HG03442 (cell line): ENCODE measurements around the gene IKZF3.
A peak's percentile ranks its signal among the peaks of the same experiment; 100 is the strongest.

Source experiments
- ATAC-seq: cut with Tn5 transposase; IDR thresholded peaks from one replicate; pipeline ENCODE4 v1.9.1; 2021; ENCODE audit warnings: mild to moderate bottlenecking, moderate library complexity; ENCODE audit not compliant: unreplicated experiment

Gene IKZF3

GRCh38 chr17:39818358-39819000 lies 45.6 kb downstream of the IKZF3 start:
- ATAC-seq: no peak

- no peak for ATAC-seq
Measured at GRCh38 chr17:39816272-39816671, 47.8 kb downstream of the IKZF3 start.

GRCh38 chr17:39814497-39814896 lies 49.6 kb downstream of the IKZF3 start:
- no peak for ATAC-seq

- no peak for ATAC-seq
Measured at GRCh38 chr17:39813631-39814030, 50.5 kb downstream of the IKZF3 start.

GRCh38 chr17:39812466-39812865 lies 51.6 kb downstream of the IKZF3 start:
- ATAC-seq: no peak

GRCh38 chr17:39810939-39811728 lies 53.0 kb downstream of the IKZF3 start:
- ATAC-seq: no peak

GRCh38 chr17:39809221-39809620 lies 54.9 kb downstream of the IKZF3 start:
- ATAC-seq: no peak

GRCh38 chr17:39808409-39808997 lies 55.6 kb downstream of the IKZF3 start:
- ATAC-seq: no peak

- ATAC-seq: no peak
Measured at GRCh38 chr17:39804839-39805238, 59.3 kb downstream of the IKZF3 start.

- ATAC-seq: no peak
Measured at GRCh38 chr17:39801055-39801454, 63.1 kb downstream of the IKZF3 start.

GRCh38 chr17:39800540-39800939 lies 63.6 kb downstream of the IKZF3 start:
- ATAC-seq: no peak

GRCh38 chr17:39799395-39799794 lies 64.7 kb downstream of the IKZF3 start:
- ATAC-seq: no peak

GRCh38 chr17:39794249-39794970 lies 69.7 kb downstream of the IKZF3 start:
- peak; percentile 81 for ATAC-seq

- ATAC-seq: no peak
Measured at GRCh38 chr17:39793301-39793872, 70.7 kb downstream of the IKZF3 start.

- ATAC-seq: no peak
Measured at GRCh38 chr17:39792526-39793221, 71.4 kb downstream of the IKZF3 start.

- ATAC-seq: no peak
Measured at GRCh38 chr17:39791111-39791992, 72.8 kb downstream of the IKZF3 start.

- ATAC-seq: no peak
Measured at GRCh38 chr17:39787743-39788484, 76.2 kb downstream of the IKZF3 start.

GRCh38 chr17:39787041-39787440 lies 77.1 kb downstream of the IKZF3 start:
- ATAC-seq: no peak

GRCh38 chr17:39782980-39783379 lies 81.1 kb downstream of the IKZF3 start:
- ATAC-seq: no peak
